ENCODE data around the gene SKA3. TPM values are rescaled to one million over a fixed set of nuclear protein-coding genes. Genes with fewer than 3 reads are reported as not detected.
A peak's percentile ranks its signal among the peaks of the same experiment; 100 is the strongest.

The SKA3 gene
- total RNA-seq, 1 donor from 2014 or later, result not detected

GRCh38 chr13:21115231-21115630 lies 61.1 kb downstream of the SKA3 start:
- Histone ChIP-seq H3K27ac (no peak overlapping the region), H3K4me3 (no peak overlapping the region), H3K9me3 (no peaks in the 10 kb centered on the region), H3K27me3 (no peaks in the 10 kb centered on the region), H3K36me3 (no peaks in the 10 kb centered on the region), H3K4me1 (no peaks in the 10 kb centered on the region)
- intact Hi-C loops (cut with DNase I), result loop anchor here (10.0 kb wide), 1 partner anchor 150 kb away; no protein-coding TSS in a partner anchor
- DNase-seq (ENCODE audit: low spot score in 2 of 2), result no peak
- TF ChIP-seq, protein P1, sequence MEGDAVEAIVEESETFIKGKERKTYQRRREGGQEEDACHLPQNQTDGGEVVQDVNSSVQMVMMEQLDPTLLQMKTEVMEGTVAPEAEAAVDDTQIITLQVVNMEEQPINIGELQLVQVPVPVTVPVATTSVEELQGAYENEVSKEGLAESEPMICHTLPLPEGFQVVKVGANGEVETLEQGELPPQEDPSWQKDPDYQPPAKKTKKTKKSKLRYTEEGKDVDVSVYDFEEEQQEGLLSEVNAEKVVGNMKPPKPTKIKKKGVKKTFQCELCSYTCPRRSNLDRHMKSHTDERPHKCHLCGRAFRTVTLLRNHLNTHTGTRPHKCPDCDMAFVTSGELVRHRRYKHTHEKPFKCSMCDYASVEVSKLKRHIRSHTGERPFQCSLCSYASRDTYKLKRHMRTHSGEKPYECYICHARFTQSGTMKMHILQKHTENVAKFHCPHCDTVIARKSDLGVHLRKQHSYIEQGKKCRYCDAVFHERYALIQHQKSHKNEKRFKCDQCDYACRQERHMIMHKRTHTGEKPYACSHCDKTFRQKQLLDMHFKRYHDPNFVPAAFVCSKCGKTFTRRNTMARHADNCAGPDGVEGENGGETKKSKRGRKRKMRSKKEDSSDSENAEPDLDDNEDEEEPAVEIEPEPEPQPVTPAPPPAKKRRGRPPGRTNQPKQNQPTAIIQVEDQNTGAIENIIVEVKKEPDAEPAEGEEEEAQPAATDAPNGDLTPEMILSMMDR (IDR thresholded peaks at IDR 0.05), result no peak

DNA sequence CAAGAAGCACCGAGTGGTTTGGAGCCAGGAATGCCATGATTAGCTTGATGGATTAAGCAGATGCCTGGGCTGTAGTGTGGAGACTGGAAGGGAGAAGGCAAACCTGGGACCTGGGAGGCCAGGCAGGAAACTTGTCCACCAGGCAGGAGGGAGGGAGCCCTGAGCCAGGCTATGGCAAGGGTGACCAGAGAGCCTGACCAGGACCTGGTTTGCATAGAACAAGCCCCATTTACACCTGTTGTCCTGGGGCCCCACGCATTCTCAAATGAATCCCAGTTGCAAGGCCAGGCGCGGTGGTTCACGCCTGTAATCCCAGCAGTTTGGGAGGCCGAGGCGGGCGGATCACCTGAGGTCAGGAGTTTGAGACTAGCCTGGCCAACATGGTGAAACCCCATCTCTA lies 64.8 kb downstream of the SKA3 start:
- Histone ChIP-seq H3K36me3 (no peaks in the 10 kb centered on the region), H3K9me3 (no peaks in the 10 kb centered on the region), H3K27me3 (no peaks in the 10 kb centered on the region), H3K4me3 (no peak overlapping the region), H3K27ac (no peak overlapping the region), H3K4me1 (no peaks in the 10 kb centered on the region)
- DNase-seq (ENCODE audit: low spot score in 2 of 2), result peak in 1 of 2 donors; percentile 44
- intact Hi-C loops (cut with DNase I), result loop anchor here (2.0 to 10.0 kb wide), 2 partner anchors 147 to 367 kb away; no protein-coding TSS in a partner anchor
- TF ChIP-seq, protein P1 (IDR thresholded peaks at IDR 0.05), result no peak

GRCh38 chr13:21109168-21109567 lies 67.2 kb downstream of the SKA3 start:
- Histone ChIP-seq H3K36me3 (no peaks in the 10 kb centered on the region), H3K27me3 (no peaks in the 10 kb centered on the region), H3K9me3 (no peaks in the 10 kb centered on the region), H3K27ac (no peak overlapping the region), H3K4me3 (no peak overlapping the region), H3K4me1 (no peaks in the 10 kb centered on the region)
- intact Hi-C loops (cut with DNase I), result no loop called here
- TF ChIP-seq, protein P1 (IDR thresholded peaks at IDR 0.05), result no peak
- DNase-seq (ENCODE audit: low spot score in 2 of 2), result peak in 1 of 2 donors; percentile 33

DNA sequence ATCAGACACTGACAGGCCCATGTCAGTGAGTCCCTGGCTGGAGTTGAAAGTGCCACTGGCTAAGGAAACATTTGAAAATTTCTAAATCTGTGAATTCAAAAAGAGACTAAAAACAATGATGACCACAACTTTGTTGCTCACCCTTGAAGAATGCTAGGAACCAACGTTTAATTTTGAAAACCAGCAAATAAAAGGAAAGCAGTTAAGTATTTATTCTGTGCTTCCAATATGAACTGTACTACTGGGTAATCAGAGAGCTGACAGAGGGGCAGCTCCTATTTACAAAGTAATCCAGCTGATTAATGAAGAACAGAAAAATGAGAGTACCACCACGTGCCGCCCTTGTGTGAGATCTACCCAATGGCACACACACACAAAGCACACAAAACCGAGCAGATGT lies 70.3 kb downstream of the SKA3 start:
- TF ChIP-seq, protein P1 (IDR thresholded peaks at IDR 0.05), result no peak
- no peaks in the 10 kb centered on the region for H3K27me3 ChIP-seq
- no peak overlapping the region for H3K27ac ChIP-seq
- intact Hi-C loops (cut with DNase I), result no loop called here
- no peaks in the 10 kb centered on the region for H3K36me3 ChIP-seq
- no peaks in the 10 kb centered on the region for H3K9me3 ChIP-seq
- DNase-seq (ENCODE audit: low spot score in 2 of 2), result peak in 1 of 2 donors; percentile 21
- no peak overlapping the region for H3K4me3 ChIP-seq
- H3K4me1 ChIP-seq, result no peaks in the 10 kb centered on the region

- Histone ChIP-seq H3K27ac (no peak overlapping the region), H3K9me3 (no peaks in the 10 kb centered on the region), H3K4me3 (no peak overlapping the region), H3K4me1 (no peaks in the 10 kb centered on the region), H3K36me3 (no peaks in the 10 kb centered on the region), H3K27me3 (no peaks in the 10 kb centered on the region)
- TF ChIP-seq, protein P1 (IDR thresholded peaks at IDR 0.05), result no peak
- intact Hi-C loops (cut with DNase I), result no loop called here
- DNase-seq (ENCODE audit: low spot score in 2 of 2), result peak in 1 of 2 donors; percentile 40
These were observed 71.9 kb downstream of the SKA3 start for GRCh38 chr13:21104199-21105019.

Other genes starting within 250 kb of the SKA3 start
- gene LATS2, start 115.0 kb downstream of the SKA3 start, total RNA-seq, result 49.0 TPM
- 46.7 TPM for gene SAP18, start 36.4 kb downstream of the SKA3 start, total RNA-seq
- gene MRPL57, start 106 bp upstream of the SKA3 start, total RNA-seq, result 36.7 TPM